DND-41 (cell line): ENCODE data around the gene UBN2.

Experiments
- CTCF ChIP-seq: IDR thresholded peaks from 2 replicates; pipeline ENCODE4 v1.5.1; 2012; ENCODE audit warnings: borderline replicate concordance, low read length, moderate library complexity, mild to moderate bottlenecking; ENCODE audit not compliant: poor library complexity, severe bottlenecking; ENCODE audit errors: extremely low read depth
- EZH2 ChIP-seq: IDR thresholded peaks from 3 replicates; pipeline ENCODE4 v1.6.1; 2012; ENCODE audit warnings: borderline replicate concordance, low read depth, mild to moderate bottlenecking, moderate library complexity, low read length, inconsistent platforms; ENCODE audit not compliant: severe bottlenecking

DNA sequence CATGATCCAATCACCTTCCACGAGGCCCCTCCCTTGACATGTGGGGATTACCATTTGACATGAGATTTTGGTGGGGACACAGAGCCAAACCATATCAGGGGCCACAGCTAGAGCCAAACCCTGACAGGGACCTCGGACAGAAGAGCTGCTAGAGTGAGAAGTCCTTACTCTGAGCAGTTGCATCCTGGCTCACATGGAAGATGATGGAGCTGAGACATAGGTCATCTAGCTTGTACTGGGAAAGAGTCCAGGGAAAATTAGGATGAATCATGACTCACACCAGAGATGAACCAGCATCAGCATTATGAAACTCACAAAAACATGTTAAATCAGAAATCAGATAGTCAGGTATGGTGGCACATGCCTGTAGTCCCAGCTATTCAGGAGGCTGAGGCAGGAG, 97.3 kb downstream of the UBN2 start:
- TF ChIP-seq CTCF (no peak), EZH2 (no peak)
